Hepatic stellate cell (primary cell): ENCODE measurements around the gene FBXL15.

ENCODE experiments used
- DNase-seq: peaks from one replicate; pipeline ENCODE4 v3.0.0; 2011; ENCODE audit warnings: low spot score

FBXL15 gene

DNA sequence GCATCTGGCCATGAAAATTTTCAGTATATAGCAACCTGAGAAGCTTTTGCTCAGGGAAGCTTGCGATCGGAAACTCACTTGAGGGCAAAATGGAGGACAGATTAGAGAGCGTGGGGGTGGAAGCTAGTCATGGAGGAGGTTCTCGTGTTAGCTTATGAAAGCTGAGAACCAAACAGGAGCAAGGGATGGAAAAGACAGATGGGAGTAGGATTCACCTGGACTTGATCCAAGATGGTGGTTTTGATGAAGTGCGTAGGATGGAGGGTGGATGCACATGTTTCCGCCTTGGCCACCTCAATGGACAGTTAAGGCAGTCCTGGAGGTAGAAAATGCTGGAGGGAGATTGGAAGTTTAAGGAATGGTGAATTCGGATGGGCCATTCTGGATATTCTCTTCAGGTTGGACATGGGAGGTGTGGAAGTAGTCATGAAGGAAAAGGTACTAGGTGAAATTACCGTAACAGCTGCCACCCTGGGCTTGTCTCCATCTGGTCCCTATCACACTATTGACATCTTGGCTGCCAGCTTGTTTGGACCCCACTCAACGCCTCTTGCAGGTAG, 37.0 kb downstream of the FBXL15 start:
- no peak for DNase-seq

DNA sequence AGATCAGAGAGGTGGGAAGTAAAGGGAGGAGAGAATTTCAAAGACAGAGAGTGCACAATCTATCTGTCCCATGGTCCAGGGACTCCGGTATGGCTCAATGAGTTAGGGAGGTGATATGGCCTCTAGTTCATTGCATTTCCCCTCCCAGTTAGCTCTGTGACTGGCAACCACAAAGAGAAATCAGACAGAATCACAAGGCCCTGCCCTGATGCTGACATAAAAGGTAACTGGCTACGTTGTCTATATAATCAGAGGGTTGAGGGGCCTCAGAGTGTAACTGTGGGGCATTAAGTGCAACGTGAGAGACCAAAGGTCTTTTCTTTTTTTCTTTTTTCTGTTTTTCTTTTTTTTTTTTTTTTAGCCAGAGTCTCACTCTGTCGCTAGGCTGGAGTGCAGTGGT, 38.0 kb downstream of the FBXL15 start:
- DNase-seq = no peak

DNA sequence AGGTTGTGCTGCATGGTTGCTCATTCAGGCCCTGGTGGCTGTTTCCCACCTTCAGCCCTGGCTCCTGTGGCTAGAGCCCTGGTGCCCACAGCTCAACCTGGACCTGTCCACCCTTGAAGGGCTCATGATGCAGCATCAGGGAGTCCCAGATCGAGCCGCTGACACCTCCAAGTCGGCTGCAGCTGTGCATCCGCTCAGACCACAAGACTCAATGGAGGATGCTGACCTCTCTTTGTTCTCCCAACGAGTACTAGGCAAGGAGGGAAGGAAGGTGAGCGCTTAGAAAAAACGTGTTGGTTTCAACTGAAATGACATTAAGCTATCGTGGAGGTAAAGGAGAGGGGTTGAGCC, 40.2 kb downstream of the FBXL15 start:
- DNase-seq = no peak

DNA sequence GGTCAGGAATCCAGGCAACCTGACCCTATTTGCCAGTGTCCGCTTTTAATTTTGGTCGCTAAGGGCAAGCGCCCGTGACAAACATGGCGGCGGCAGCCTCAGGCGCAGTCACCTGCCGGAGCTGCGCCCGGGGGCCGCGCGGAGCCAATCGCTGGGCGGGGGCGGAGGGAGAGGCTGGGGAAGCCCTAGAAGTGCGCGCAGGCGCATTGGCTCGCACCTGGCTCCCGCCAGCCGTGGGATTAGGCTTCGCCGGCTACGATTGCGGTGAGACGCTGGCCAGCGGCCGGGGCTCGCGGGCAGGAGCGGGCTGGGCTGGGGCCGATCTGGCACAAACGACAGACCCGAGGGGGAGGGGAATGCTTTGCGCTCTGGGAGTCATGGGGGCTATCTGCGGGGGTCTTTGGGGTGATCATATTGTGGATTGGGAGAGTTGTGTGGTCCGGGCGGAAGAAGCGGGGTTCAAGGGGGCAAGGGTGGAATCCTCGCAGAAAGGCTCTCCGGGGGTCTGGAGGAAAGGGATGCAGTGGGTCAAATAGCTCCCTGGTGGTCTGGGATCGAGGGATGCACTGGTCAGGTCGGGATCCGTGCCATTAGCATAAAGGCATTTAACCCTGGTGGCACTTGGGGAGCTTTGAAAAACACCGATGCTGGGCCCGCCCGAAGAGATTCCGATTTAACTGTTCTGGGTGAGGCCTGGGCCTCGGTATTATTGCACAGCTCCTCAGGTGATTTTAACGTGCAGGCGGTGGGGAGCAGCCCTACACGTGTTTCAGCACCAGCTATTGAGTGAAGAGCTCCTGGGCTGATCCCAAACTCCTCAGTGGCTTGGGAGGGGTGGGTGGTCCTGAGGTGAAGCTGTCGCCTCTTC, 40.8 kb downstream of the FBXL15 start:
- DNase-seq = peak; percentile 96

DNA sequence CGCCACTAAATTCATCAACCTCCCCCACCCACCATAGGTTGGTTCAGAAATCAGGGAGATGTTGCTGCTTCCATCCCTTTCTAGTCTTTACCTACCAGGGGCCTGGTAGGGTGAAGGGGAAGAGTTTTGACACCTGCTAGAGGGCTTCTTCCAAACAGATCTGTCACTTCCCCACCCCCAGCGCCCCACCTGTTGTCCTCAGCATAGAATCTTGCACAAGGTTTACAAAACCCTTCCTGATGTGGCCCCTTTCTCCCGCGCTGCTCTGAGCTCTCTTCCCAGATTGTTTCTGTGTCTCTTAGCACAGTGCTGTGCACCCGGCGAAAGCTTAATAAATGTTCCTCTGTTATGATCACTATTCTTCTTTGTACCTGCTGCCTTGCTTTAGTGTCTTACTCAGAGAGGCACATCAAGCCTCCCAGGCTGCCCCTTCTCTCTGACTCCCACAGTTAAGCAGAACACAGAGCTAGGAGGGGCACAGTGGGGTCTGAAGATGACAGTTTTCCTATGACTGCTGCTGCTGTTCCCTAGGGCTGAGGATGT, 41.9 kb downstream of the FBXL15 start:
- no peak for DNase-seq

DNA sequence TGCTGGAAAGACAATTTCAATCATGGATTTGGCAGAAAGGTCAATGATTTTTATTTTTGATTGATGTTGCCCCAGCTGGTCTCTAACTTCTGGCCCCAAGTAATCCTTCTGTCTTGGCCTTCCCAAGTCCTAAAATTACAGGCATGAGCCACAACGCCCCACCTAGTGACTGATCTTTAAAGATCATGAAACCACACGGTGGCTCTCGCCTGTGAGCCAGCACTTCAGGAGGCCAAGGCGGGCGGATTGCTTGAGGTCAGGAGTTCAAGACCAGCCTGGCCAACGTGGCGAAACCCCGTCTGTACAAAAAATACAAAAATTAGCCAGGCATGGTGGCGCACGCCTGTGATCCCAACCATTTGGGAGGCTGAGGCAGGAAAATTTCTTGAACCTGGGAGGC, 43.3 kb downstream of the FBXL15 start:
- no peak for DNase-seq

DNA sequence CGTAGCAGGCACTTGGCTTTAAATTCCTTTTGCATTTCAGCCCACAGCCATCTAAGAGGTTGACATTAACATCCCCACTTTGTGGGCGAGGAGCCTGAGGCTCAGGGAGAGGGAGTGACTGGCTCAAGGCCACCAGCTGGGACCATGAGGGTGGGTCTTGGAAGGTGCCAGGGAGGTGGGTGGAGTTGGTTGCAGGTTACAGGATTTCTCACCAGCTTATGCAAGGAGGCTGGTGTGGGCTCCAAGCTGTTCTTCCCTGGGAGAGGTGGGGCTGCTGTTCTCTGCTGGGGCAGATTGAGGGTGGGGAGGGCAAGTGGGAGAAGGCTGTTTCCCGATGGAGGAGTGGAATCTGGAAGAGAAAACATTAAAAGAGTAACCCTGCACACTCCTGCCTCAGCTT, 44.8 kb downstream of the FBXL15 start:
- DNase-seq = no peak

DNA sequence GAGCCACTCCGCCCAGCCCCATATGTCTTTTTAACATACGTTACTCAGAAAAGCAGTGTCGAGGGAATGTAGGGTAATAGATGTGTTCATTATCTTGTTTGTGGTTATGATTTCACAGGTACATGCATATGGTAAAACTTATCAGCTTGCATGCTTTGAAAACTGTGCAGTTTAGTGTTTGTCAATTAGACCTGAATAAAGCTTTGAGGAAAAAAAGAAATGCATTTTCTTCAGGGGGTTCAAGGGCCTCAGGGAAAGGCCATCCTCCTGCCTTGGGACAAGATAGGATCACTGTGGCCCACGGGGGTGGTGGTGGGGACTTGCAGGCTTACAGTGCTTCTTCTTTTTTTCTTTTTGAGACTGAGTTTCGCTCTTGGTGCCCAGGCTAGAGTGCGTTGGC, 46.7 kb downstream of the FBXL15 start:
- DNase-seq = no peak

DNA sequence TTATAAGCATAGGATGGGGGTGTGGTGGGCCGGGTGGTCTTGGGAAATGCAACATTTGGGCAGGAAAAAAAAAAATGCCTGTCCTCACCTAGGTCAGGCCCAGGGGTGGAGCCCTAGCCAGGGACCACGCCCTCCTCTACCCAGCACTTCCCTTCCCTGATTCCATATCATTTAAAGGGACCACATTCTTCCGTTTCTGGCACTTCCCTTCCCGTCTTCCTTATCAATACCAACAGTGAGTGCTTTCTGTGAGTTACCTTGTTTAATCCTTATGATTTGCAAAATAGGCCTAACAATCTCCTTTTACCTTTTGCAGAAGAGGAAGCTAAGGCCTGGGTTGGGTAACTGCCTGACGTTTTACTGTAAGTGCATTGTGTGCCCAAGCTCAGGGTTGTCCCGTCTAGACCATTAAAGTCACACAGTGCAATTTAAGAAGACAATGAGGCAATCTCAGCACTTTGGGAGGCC, 47.4 kb downstream of the FBXL15 start:
- no peak for DNase-seq

DNA sequence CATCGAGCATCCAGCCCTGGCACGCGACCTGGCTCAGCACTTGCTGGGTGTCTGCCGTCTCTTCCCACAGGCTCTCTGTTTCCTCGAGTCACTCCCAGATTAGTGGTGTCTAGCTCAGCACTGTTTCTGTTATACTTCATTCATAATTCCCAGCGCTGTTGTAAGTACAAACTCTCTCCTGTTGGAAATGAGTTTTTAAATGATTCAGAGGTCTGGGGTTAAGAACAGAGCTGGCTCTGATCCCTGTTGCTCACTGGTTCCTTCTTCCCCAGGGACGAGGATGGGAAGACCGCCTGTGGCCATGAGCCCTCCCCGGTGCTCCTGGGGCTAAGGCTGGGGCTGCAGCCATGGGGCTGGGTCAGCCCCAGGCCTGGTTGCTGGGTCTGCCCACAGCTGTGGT, 48.0 kb downstream of the FBXL15 start:
- DNase-seq = peak; percentile 67

DNA sequence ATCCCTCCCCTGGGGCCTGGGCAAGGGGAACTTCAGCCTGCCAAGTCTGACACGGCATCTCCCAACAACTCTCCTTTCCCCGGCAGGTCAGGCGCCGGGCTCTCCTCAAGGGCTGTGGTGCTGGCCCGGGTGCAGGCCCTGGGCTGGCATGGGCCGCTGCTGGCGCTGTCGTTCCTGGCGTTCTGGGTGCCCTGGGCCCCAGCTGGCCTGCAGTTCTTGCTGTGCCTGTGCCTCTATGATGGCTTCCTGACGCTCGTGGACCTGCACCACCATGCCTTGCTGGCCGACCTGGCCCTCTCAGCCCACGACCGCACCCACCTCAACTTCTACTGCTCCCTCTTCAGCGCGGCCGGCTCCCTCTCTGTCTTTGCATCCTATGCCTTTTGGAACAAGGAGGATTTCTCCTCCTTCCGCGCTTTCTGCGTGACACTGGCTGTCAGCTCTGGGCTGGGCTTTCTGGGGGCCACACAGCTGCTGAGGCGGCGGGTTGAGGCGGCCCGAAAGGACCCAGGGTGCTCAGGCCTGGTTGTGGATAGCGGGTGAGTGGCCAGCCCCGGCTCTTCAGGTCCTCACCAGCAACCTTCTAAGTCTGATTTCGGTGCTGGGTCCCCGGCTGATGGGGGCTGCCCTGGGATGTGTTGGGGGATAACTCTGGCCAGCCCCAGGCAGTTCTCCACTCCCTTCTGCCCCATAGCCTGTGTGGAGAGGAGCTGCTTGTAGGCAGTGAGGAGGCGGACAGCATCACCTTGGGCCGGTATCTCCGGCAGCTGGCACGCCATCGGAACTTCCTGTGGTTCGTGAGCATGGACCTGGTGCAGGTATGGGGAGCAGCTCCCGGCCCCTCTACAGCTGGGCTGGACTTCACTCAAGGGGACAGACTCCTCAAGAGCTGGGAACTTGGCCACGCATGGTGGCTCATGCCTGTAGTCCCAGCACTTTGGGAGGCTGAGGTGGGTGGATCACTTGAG, 50.2 kb downstream of the FBXL15 start:
- DNase-seq = no peak
